Calu3 (cell line): ENCODE data around the gene ZNF593OS. TPM values are rescaled to one million over a fixed set of nuclear protein-coding genes. Genes with fewer than 3 reads are reported as not detected.

Source experiments
- BruUV-seq: library from RNA; stranded (reverse); fragments of 400-500 nt; replicated peaks from 2 replicates; lab custom pipeline; 2021; lab: Mats Ljungman, UMichigan
- CTCF ChIA-PET: fragments of 300-600 bp; sonication (Branson Sonifier 250); formaldehyde crosslinking; loops from one replicate; lab custom pipeline; 2022; ENCODE audit warnings: antibody characterized with exemption; lab: Charles Lee
- DNase-seq: peaks from one replicate; pipeline ENCODE4 v3.0.0; 2022
- H3K27ac Mint-ChIP-seq: one replicate; pipeline ENCODE4 v1.8.0; 2022; ENCODE audit warnings: mixed read lengths; ENCODE audit not compliant: unreplicated experiment
- H3K27me3 Mint-ChIP-seq: one replicate; pipeline ENCODE4 v1.8.0; 2022; ENCODE audit warnings: mixed read lengths; ENCODE audit not compliant: unreplicated experiment
- H3K36me3 Mint-ChIP-seq: one replicate; pipeline ENCODE4 v1.8.0; 2022; ENCODE audit warnings: mild to moderate bottlenecking, moderate library complexity, mixed read lengths; ENCODE audit not compliant: insufficient read depth, unreplicated experiment
- H3K4me1 Mint-ChIP-seq: one replicate; pipeline ENCODE4 v1.8.0; 2022; ENCODE audit warnings: mild to moderate bottlenecking, low read depth, mixed read lengths; ENCODE audit not compliant: unreplicated experiment
- H3K4me3 Mint-ChIP-seq: one replicate; pipeline ENCODE4 v1.8.0; 2022; ENCODE audit warnings: mild to moderate bottlenecking, low read depth, moderate library complexity, mixed read lengths; ENCODE audit not compliant: unreplicated experiment
- H3K9me3 Mint-ChIP-seq: one replicate; pipeline ENCODE4 v1.8.0; 2022; ENCODE audit warnings: low read depth, mixed read lengths; ENCODE audit not compliant: unreplicated experiment
- intact Hi-C: fragments of 100-400 bp; cut with micrococcal nuclease; formaldehyde crosslinking; loops from one replicate; pipeline ENCODE4 v1.10.0; 2022; ENCODE audit not compliant: unreplicated experiment
- total RNA-seq: library from RNA; stranded (reverse); gene quantifications from 2 replicates; pipeline ENCODE4 v1.2.3, GENCODE V29; 2022
- TF ChIP-seq, protein P1 (sequence below): fragments of 200-600 bp; IDR thresholded peaks from one replicate; pipeline ENCODE4 v1.8.0; 2022; ENCODE audit warnings: antibody characterized with exemption; ENCODE audit not compliant: unreplicated experiment

ZNF593OS gene
- total RNA-seq, 1 experiment from 2014 or later = not detected

- Mint-ChIP-seq H3K27me3 (no peaks in the 10 kb centered on the region), H3K4me1 (no peaks in the 10 kb centered on the region), H3K4me3 (no peak overlapping the region), H3K27ac (no peak overlapping the region), H3K9me3 (no peaks in the 10 kb centered on the region), H3K36me3 (peaks cover 4% of the 10 kb centered on the region)
- BruUV-seq = no TSS peak
- CTCF ChIA-PET = interaction anchor here (0.6 to 1.3 kb wide), 2 partner anchors 16 to 179 kb away, joined by 3 read pairs; no protein-coding TSS in a partner anchor
- no peak for DNase-seq
- intact Hi-C loops = no loop called here
- TF ChIP-seq, protein P1, sequence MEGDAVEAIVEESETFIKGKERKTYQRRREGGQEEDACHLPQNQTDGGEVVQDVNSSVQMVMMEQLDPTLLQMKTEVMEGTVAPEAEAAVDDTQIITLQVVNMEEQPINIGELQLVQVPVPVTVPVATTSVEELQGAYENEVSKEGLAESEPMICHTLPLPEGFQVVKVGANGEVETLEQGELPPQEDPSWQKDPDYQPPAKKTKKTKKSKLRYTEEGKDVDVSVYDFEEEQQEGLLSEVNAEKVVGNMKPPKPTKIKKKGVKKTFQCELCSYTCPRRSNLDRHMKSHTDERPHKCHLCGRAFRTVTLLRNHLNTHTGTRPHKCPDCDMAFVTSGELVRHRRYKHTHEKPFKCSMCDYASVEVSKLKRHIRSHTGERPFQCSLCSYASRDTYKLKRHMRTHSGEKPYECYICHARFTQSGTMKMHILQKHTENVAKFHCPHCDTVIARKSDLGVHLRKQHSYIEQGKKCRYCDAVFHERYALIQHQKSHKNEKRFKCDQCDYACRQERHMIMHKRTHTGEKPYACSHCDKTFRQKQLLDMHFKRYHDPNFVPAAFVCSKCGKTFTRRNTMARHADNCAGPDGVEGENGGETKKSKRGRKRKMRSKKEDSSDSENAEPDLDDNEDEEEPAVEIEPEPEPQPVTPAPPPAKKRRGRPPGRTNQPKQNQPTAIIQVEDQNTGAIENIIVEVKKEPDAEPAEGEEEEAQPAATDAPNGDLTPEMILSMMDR = no peak
Measured at GRCh38 chr1:26142159-26142558, 29.5 kb downstream of the ZNF593OS start.

GRCh38 chr1:26138974-26139558, 32.6 kb downstream of the ZNF593OS start:
- Mint-ChIP-seq H3K36me3 (no peaks in the 10 kb centered on the region), H3K27me3 (no peaks in the 10 kb centered on the region), H3K9me3 (no peaks in the 10 kb centered on the region), H3K4me3 (no peak overlapping the region), H3K4me1 (no peaks in the 10 kb centered on the region), H3K27ac (no peak overlapping the region)
- TF ChIP-seq, protein P1 = no peak
- intact Hi-C loops = no loop called here
- CTCF ChIA-PET = interaction anchor here (0.7 to 1.7 kb wide), 3 partner anchors 12 to 219 kb away, joined by 3 to 5 read pairs (median 4); no protein-coding TSS in a partner anchor
- DNase-seq = no peak
- BruUV-seq = no TSS peak

- Mint-ChIP-seq H3K36me3 (no peaks in the 10 kb centered on the region), H3K4me3 (no peak overlapping the region), H3K27ac (no peak overlapping the region), H3K9me3 (no peaks in the 10 kb centered on the region), H3K4me1 (no peaks in the 10 kb centered on the region), H3K27me3 (no peaks in the 10 kb centered on the region)
- intact Hi-C loops = no loop called here
- no TSS peak for BruUV-seq
- CTCF ChIA-PET = no interaction called here
- no peak for DNase-seq
- TF ChIP-seq, protein P1 = no peak
Measured at GRCh38 chr1:26134466-26134865, 37.2 kb downstream of the ZNF593OS start.

DNA sequence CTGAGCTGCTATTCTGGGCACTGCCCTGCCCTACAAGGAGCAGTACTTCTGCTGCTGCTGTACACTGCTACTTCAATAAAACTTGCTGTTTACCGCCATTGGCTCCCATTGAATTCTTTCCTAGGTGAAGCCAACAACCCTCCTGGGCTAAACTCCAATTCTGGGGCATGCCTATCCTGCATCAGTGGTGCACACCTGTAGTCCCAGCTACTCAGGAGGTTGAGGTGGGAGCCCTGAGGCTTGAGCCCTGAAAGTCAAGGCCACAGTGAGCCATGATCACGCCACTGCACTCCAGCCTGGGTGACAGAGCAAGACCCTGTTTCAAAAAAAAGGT, 38.8 kb downstream of the ZNF593OS start:
- BruUV-seq = no TSS peak
- Mint-ChIP-seq H3K27me3 (no peaks in the 10 kb centered on the region), H3K4me3 (no peak overlapping the region), H3K27ac (no peak overlapping the region), H3K9me3 (no peaks in the 10 kb centered on the region), H3K36me3 (no peaks in the 10 kb centered on the region), H3K4me1 (peaks cover 14% of the 10 kb centered on the region)
- intact Hi-C loops = no loop called here
- TF ChIP-seq, protein P1 = no peak
- CTCF ChIA-PET = no interaction called here
- no peak for DNase-seq
